OCI-LY3 (cell line): ENCODE data around the gene SLC10A4.

Source experiments
- CTCF ChIP-seq: fragments of 200-600, 300-600 bp; sonication (generic); IDR thresholded peaks from 2 replicates; pipeline ENCODE4 v1.5.1; 2014; ENCODE audit warnings: antibody characterized with exemption, low read length, low read depth
- EZH2phosphoT487 ChIP-seq: fragments of 200-600 bp; shearing (Covaris generic); IDR thresholded peaks from 2 replicates; pipeline ENCODE4 v1.6.1; 2018; ENCODE audit warnings: antibody characterized with exemption, mixed run types, low read depth

GRCh38 chr4:48491514-48492176 lies 8.5 kb downstream of the SLC10A4 start:
- TF ChIP-seq CTCF = no peak
- TF ChIP-seq EZH2phosphoT487 = no peak
